Hematopoietic multipotent progenitor cell (in vitro differentiated cells): ENCODE data around the gene VBP1. TPM values are rescaled to one million over a fixed set of nuclear protein-coding genes. Genes with fewer than 3 reads are reported as not detected.
"Not testable (repeated sequence)": the region's sequence is repeated elsewhere in the genome, so short reads cannot be mapped to it uniquely, and the experiment has no call there.

ENCODE experiments used
- DNase-seq, 3 donors: peaks; one replicate each; pipeline ENCODE4 v3.0.0-alpha.2; 2011 to 2015; ENCODE audit warnings: low read depth in 2 of 3, low spot score in 2 of 3
- total RNA-seq: library from RNA; depleted of rRNA; stranded (reverse); fragments of >200 nt; gene quantifications from one replicate; pipeline ENCODE4 v1.2.3, GENCODE V29; 2012

Gene VBP1
- total RNA-seq, 1 donor, result 8.6 TPM

- peak; percentile 41 to 69 (median 66) for DNase-seq
Measured at GRCh38 chrX:155263854-155264628, 47.8 kb downstream of the VBP1 start, which contains the start of gene RAB39B. RAB39B (minus strand) TSS chrX:155264491; CDS start chrX:155264288, 203 bp downstream.

GRCh38 chrX:155266439-155266838 is 50.2 kb downstream of the VBP1 start:
- DNase-seq, result no peak

- DNase-seq, result not testable (repeated sequence)
Measured at GRCh38 chrX:155267995-155268394, 51.7 kb downstream of the VBP1 start.

- no peak for DNase-seq
Measured at GRCh38 chrX:155270969-155271368, 54.7 kb downstream of the VBP1 start.

GRCh38 chrX:155279873-155280272 is 63.6 kb downstream of the VBP1 start:
- no peak for DNase-seq

Other genes with a start within 250 kb of the VBP1 start
- 1.1 TPM for gene F8, start 193.7 kb upstream of the VBP1 start, total RNA-seq
- 24.5 TPM for gene FUNDC2, start 189.6 kb upstream of the VBP1 start, total RNA-seq
- gene CMC4, start 145.3 kb upstream of the VBP1 start, total RNA-seq, result 4.8 TPM
- gene MTCP1, start 145.3 kb upstream of the VBP1 start, total RNA-seq, result 3.2 TPM
- gene BRCC3, start 145.0 kb upstream of the VBP1 start, total RNA-seq, result 8.1 TPM
- 3.2 TPM for gene RAB39B, start 48.0 kb downstream of the VBP1 start, total RNA-seq
- gene CLIC2, start 118.2 kb downstream of the VBP1 start, total RNA-seq, result 11.3 TPM
- not detected for gene F8A2, start 165.6 kb downstream of the VBP1 start, total RNA-seq
- 1.1 TPM for gene F8A3, start 242.2 kb downstream of the VBP1 start, total RNA-seq